PC-3 (cell line): ENCODE measurements around the gene GMPR.

Experiments
- CTCF ChIP-seq: fragments of 300-600 bp; sonication (generic); conservative IDR thresholded peaks from 2 replicates; pipeline ENCODE4 v1.5.1; 2017; ENCODE audit warnings: antibody characterized with exemption, low read depth, mild to moderate bottlenecking, low read length
- EZH2 ChIP-seq: fragments of 300-600 bp; sonication (generic); IDR thresholded peaks from one replicate; pipeline ENCODE4 v1.6.1; 2017; ENCODE audit warnings: antibody characterized with exemption, mild to moderate bottlenecking, low read length; ENCODE audit not compliant: unreplicated experiment
- EZH2phosphoT487 ChIP-seq: fragments of 300-600 bp; sonication (generic); IDR thresholded peaks from 2 replicates; pipeline ENCODE4 v1.6.1; 2018; ENCODE audit warnings: mild to moderate bottlenecking, antibody characterized with exemption, low read length, borderline replicate concordance

GRCh38 chr6:16236009-16236501, 2.3 kb upstream of the GMPR start:
- TF ChIP-seq EZH2 (no peak), CTCF (no peak), EZH2phosphoT487 (no peak)
